HCT116 (cell line): ENCODE measurements around the gene RIPOR1. TPM values are rescaled to one million over a fixed set of nuclear protein-coding genes. Genes with fewer than 3 reads are reported as not detected.

Experiments used
- ATAC-seq: fragments of 200-7000 bp; cut with Tn5 transposase; 2 replicates; pipeline ENCODE4 v1.9.1; 2020; ENCODE audit warnings: mild to moderate bottlenecking, moderate library complexity
- BruUV-seq: library from RNA; stranded (reverse); fragments of 400-500 nt; replicated peaks from 2 replicates; lab custom pipeline; 2021; lab: Mats Ljungman, UMichigan
- CTCF ChIA-PET: fragments of 300-600 bp; sonication (Branson Sonifier 250); formaldehyde crosslinking; loops from one replicate; lab custom pipeline; 2021; ENCODE audit warnings: antibody characterized with exemption; lab: Charles Lee
- POLR2A ChIA-PET: fragments of 300-600, 350-600 bp; sonication (Branson Sonifier 250); formaldehyde crosslinking; loops from one replicate; lab custom pipeline; 2021; ENCODE audit warnings: antibody characterized with exemption; lab: Charles Lee
- RAD21 ChIA-PET, 2 experiments: fragments of 300-600 bp; sonication (Branson Sonifier 250); formaldehyde crosslinking; loops; one replicate each; lab custom pipeline; 2023; ENCODE audit warnings: low total read pairs in 2 of 2; ENCODE audit not compliant: uncharacterized antibody in 2 of 2, unreplicated experiment in 2 of 2, low non-redundant PET in 1 of 2; lab: Charles Lee
- DNase-seq: peaks from one replicate; pipeline ENCODE4 v3.0.0-alpha.2; 2010; ENCODE audit warnings: low read depth, low spot score
- H2AFZ ChIP-seq: fragments of 200-600 bp; shearing (Covaris generic), sonication (generic); 2 replicates; pipeline ENCODE4 v1.6.1; 2017; ENCODE audit warnings: low read depth, mixed run types, mixed read lengths, antibody characterized with exemption, low read length; ENCODE audit not compliant: poor library complexity, severe bottlenecking
- H3K27ac ChIP-seq: 2 replicates; pipeline ENCODE4 v1.5.1; 2012; ENCODE audit warnings: low read depth, low read length
- H3K27me3 ChIP-seq: fragments of 200-600 bp; sonication (generic); 2 replicates; pipeline ENCODE4 v1.6.1; 2016; ENCODE audit warnings: mixed run types, low read length, mixed read lengths; ENCODE audit not compliant: insufficient read depth
- H3K36me3 ChIP-seq, 2 experiments: fragments of 200-500 bp in 1 of 2; fragments of 200-600 bp in 1 of 2; sonication (Bioruptor generic) in 1 of 2; sonication (generic) in 1 of 2; 2 replicates each; pipeline versions ENCODE4 v1.5.1 to v1.6.1; 2014 to 2016; ENCODE audit warnings: low read length in 2 of 2, inconsistent platforms in 1 of 2, mixed read lengths in 1 of 2, mixed run types in 1 of 2; ENCODE audit not compliant: insufficient read depth in 2 of 2, control insufficient read depth in 1 of 2
- H3K4me1 ChIP-seq, 2 experiments: fragments of 200-600 bp in 1 of 2; sonication (generic) in 1 of 2; 2 replicates each; pipeline versions ENCODE4 v1.5.1 to v1.6.1; 2012 to 2017; ENCODE audit warnings: low read length in 2 of 2, inconsistent platforms in 1 of 2, mild to moderate bottlenecking in 1 of 2, mixed read lengths in 1 of 2, mixed run types in 1 of 2, moderate library complexity in 1 of 2; ENCODE audit not compliant: insufficient read depth in 2 of 2, control insufficient read depth in 1 of 2
- H3K4me2 ChIP-seq: fragments of 200-600 bp; sonication (generic); 2 replicates; pipeline ENCODE4 v1.6.1; 2017; ENCODE audit warnings: mixed run types, low read length, mixed read lengths
- H3K4me3 ChIP-seq, 2 experiments: fragments of 200-600 bp in 1 of 2; sonication (generic) in 1 of 2; replicated peaks in 1 of 2; 2 replicates each; pipeline ENCODE4 v1.5.1; 2011 to 2016; ENCODE audit warnings: low read length in 2 of 2, control low read depth in 1 of 2, low read depth in 1 of 2, mild to moderate bottlenecking in 1 of 2, mixed read lengths in 1 of 2, mixed run types in 1 of 2
- H3K79me2 ChIP-seq: fragments of 200-600 bp; sonication (generic); 2 replicates; pipeline ENCODE4 v1.6.1; 2017; ENCODE audit warnings: mild to moderate bottlenecking, mixed run types, low read length, moderate library complexity, mixed read lengths; ENCODE audit not compliant: insufficient read depth
- H3K9ac ChIP-seq: fragments of 200-600 bp; sonication (generic); 2 replicates; pipeline ENCODE4 v1.6.1; 2016; ENCODE audit warnings: low read length, mixed read lengths
- H3K9me2 ChIP-seq: fragments of 200-600 bp; sonication (generic), shearing (Covaris generic); 2 replicates; pipeline ENCODE4 v1.6.1; 2017; ENCODE audit warnings: mixed run types, mild to moderate bottlenecking, moderate library complexity; ENCODE audit not compliant: insufficient read depth
- H3K9me3 ChIP-seq, 2 experiments: fragments of 200-500 bp in 1 of 2; fragments of 200-600 bp in 1 of 2; sonication (Bioruptor generic) in 1 of 2; sonication (generic) in 1 of 2; 2 replicates each; pipeline ENCODE4 v1.6.1; 2014 to 2017; ENCODE audit warnings: low read length in 2 of 2, mixed read lengths in 2 of 2, inconsistent platforms in 1 of 2, low read depth in 1 of 2, mild to moderate bottlenecking in 1 of 2, mixed run types in 1 of 2, moderate library complexity in 1 of 2; ENCODE audit not compliant: control insufficient read depth in 1 of 2, insufficient read depth in 1 of 2
- H4K20me1 ChIP-seq: fragments of 200-600 bp; sonication (generic), shearing (Covaris generic); 2 replicates; pipeline ENCODE4 v1.6.1; 2017; ENCODE audit warnings: mixed run types, mild to moderate bottlenecking, moderate library complexity; ENCODE audit not compliant: insufficient read depth
- CEBPB ChIP-seq: IDR thresholded peaks from 2 replicates; pipeline ENCODE4 v1.6.1; 2012; ENCODE audit warnings: low read depth
- EZH2phosphoT487 ChIP-seq: fragments of 200-600 bp; IDR thresholded peaks from 2 replicates; pipeline ENCODE4 v1.6.1; 2018; ENCODE audit warnings: antibody characterized with exemption, borderline replicate concordance
- JUND ChIP-seq: IDR thresholded peaks from 2 replicates; pipeline ENCODE4 v1.6.1; 2012
- POLR2A ChIP-seq: IDR thresholded peaks from 2 replicates; pipeline ENCODE4 v1.7.0; 2011; ENCODE audit warnings: borderline replicate concordance; ENCODE audit not compliant: insufficient read depth, insufficient read length; ENCODE audit errors: extremely low read depth
- POLR2AphosphoS5 ChIP-seq: IDR thresholded peaks from 2 replicates; pipeline ENCODE4 v1.6.1; 2011; ENCODE audit warnings: mild to moderate bottlenecking, low read depth, low read length, moderate library complexity
- SIN3A ChIP-seq: IDR thresholded peaks from 2 replicates; pipeline ENCODE4 v1.6.1; 2012; ENCODE audit warnings: low read depth
- ZFX ChIP-seq: fragments of 450-650 bp; IDR thresholded peaks from 2 replicates; pipeline ENCODE4 v1.6.1; 2017
- intact Hi-C: fragments of 100-400 bp; cut with micrococcal nuclease; formaldehyde crosslinking; loops from 2 replicates; pipeline ENCODE4 v1.10.0; 2022
- total RNA-seq: library from RNA; stranded (reverse); gene quantifications from one replicate; pipeline ENCODE4 v1.2.1, GENCODE V29; 2021; ENCODE audit not compliant: unreplicated experiment
- TF ChIP-seq, protein P1 (sequence below): IDR thresholded peaks from 2 replicates; pipeline ENCODE4 v1.6.1; 2011; ENCODE audit warnings: mild to moderate bottlenecking, low read length, moderate library complexity; ENCODE audit not compliant: insufficient replicate concordance; ENCODE audit errors: extremely low read depth
- TF ChIP-seq, protein P2 (sequence below): IDR thresholded peaks from 2 replicates; pipeline ENCODE4 v1.6.1; 2012
- TF ChIP-seq, protein P3 (sequence below): IDR thresholded peaks from 2 replicates; pipeline ENCODE4 v1.6.1; 2012; ENCODE audit warnings: low read depth

RIPOR1 gene
- total RNA-seq, 1 experiment from 2014 or later, result 60.0 TPM

DNA sequence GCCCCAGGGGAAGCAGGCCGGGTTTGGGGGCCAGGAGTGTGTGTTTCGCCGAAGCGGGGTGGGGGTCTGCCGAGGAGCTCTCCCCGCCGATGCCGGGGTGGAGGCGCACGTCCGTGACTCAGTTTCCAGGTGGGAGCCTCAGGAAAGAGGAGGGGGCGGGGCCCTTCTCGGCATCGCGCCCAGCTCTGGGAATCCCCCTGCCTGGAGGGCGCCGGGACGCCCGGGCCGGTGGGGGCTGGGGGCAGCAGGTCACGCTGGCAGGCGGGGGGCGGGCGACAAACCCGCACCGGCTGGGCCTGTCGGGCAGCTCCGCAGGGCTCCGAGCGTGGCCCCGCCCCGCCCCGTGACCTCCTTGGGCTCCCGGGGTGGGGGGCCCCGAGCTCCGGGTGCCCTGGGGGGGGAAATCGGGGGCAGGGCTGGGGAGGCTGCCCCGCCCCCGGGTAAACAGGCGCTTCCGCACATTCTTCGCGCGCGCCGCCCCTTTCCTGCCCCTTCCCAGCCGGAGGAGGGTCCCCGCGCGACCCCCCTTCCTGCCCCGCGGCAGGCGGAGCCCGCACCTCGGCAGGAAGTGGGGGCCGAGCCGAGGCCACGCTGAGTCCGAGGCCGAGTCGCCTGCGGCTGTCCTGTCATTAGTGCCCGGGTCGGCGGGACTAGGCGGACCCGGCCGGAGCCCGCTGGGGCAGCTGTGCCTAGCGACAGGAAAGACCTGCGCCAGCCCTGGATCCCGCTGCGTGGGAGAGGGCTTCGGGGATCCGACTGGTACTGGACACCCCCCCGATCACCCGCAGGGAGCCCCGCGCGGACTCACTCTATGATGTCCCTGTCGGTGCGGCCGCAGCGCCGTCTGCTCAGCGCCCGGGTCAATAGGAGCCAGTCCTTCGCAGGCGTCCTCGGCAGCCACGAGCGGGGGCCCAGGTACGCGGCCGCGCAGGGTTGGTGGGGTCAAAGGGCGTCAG, 9.3 kb downstream of the RIPOR1 start:
- H3K27ac ChIP-seq, result no peak overlapping the region
- DNase-seq, result no peak
- H3K9ac ChIP-seq, result no peak overlapping the region
- H3K27me3 ChIP-seq, result no peaks in the 10 kb centered on the region
- no peaks in the 10 kb centered on the region for H3K9me3 ChIP-seq
- H3K4me3 ChIP-seq, result no peak overlapping the region
- intact Hi-C loops, result no loop called here
- no peaks in the 10 kb centered on the region for H3K9me2 ChIP-seq
- peaks cover 0 to 12% of the 10 kb centered on the region in 2 experiments; a peak in 1 of 4 replicates for H3K4me1 ChIP-seq
- peaks cover 4 to 23% of the 10 kb centered on the region in 2 experiments for H3K36me3 ChIP-seq
- RAD21 ChIA-PET, result interaction anchor here in 1 of 2 experiments (0.6 kb wide), 1 partner anchor 23 kb away, joined by 3 read pairs; no protein-coding TSS in a partner anchor
- CTCF ChIA-PET, result no interaction called here
- POLR2A ChIA-PET, result interaction anchor here (0.6 kb wide), 1 partner anchor 101 kb away, joined by 3 read pairs; no protein-coding TSS in a partner anchor
- H4K20me1 ChIP-seq, result no peaks in the 10 kb centered on the region
- no peak for TF ChIP-seq SIN3A
- TF ChIP-seq, protein P1, sequence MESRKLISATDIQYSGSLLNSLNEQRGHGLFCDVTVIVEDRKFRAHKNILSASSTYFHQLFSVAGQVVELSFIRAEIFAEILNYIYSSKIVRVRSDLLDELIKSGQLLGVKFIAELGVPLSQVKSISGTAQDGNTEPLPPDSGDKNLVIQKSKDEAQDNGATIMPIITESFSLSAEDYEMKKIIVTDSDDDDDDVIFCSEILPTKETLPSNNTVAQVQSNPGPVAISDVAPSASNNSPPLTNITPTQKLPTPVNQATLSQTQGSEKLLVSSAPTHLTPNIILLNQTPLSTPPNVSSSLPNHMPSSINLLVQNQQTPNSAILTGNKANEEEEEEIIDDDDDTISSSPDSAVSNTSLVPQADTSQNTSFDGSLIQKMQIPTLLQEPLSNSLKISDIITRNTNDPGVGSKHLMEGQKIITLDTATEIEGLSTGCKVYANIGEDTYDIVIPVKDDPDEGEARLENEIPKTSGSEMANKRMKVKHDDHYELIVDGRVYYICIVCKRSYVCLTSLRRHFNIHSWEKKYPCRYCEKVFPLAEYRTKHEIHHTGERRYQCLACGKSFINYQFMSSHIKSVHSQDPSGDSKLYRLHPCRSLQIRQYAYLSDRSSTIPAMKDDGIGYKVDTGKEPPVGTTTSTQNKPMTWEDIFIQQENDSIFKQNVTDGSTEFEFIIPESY, result no peak
- TF ChIP-seq CEBPB, result no peak
- TF ChIP-seq POLR2A, result no peak
- TF ChIP-seq, protein P2, sequence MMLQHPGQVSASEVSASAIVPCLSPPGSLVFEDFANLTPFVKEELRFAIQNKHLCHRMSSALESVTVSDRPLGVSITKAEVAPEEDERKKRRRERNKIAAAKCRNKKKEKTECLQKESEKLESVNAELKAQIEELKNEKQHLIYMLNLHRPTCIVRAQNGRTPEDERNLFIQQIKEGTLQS, result no peak
- no peak for TF ChIP-seq EZH2phosphoT487
- TF ChIP-seq JUND, result no peak
- TF ChIP-seq, protein P3, sequence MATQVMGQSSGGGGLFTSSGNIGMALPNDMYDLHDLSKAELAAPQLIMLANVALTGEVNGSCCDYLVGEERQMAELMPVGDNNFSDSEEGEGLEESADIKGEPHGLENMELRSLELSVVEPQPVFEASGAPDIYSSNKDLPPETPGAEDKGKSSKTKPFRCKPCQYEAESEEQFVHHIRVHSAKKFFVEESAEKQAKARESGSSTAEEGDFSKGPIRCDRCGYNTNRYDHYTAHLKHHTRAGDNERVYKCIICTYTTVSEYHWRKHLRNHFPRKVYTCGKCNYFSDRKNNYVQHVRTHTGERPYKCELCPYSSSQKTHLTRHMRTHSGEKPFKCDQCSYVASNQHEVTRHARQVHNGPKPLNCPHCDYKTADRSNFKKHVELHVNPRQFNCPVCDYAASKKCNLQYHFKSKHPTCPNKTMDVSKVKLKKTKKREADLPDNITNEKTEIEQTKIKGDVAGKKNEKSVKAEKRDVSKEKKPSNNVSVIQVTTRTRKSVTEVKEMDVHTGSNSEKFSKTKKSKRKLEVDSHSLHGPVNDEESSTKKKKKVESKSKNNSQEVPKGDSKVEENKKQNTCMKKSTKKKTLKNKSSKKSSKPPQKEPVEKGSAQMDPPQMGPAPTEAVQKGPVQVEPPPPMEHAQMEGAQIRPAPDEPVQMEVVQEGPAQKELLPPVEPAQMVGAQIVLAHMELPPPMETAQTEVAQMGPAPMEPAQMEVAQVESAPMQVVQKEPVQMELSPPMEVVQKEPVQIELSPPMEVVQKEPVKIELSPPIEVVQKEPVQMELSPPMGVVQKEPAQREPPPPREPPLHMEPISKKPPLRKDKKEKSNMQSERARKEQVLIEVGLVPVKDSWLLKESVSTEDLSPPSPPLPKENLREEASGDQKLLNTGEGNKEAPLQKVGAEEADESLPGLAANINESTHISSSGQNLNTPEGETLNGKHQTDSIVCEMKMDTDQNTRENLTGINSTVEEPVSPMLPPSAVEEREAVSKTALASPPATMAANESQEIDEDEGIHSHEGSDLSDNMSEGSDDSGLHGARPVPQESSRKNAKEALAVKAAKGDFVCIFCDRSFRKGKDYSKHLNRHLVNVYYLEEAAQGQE, result no peak
- no peak for TF ChIP-seq POLR2AphosphoS5
- no peak for TF ChIP-seq ZFX
- peaks cover 19% of the 10 kb centered on the region; the same call in 1 of the 2 replicates for H3K79me2 ChIP-seq
- no peak for ATAC-seq
- no TSS peak for BruUV-seq
- H3K4me2 ChIP-seq, result no peak overlapping the region
- no peak overlapping the region for H2AFZ ChIP-seq
